GM18520 (cell line): ENCODE results near the gene AFAP1.

Experiments used
- ATAC-seq: cut with Tn5 transposase; IDR thresholded peaks from one replicate; pipeline ENCODE4 v1.9.1; 2021; ENCODE audit not compliant: unreplicated experiment

The AFAP1 gene

GRCh38 chr4:7709431-7709830 lies 230.2 kb downstream of the AFAP1 start:
- no peak for ATAC-seq

- no peak for ATAC-seq
These were observed 230.7 kb downstream of the AFAP1 start for GRCh38 chr4:7708981-7709380.
